Ishikawa (cell line): ENCODE data around the gene ASH1L.

ENCODE experiments used
- CEBPB ChIP-seq: IDR thresholded peaks from 2 replicates; pipeline ENCODE4 v1.6.1; 2012
- CREB1 ChIP-seq: IDR thresholded peaks from 2 replicates; pipeline ENCODE4 v1.6.1; 2012; ENCODE audit warnings: low read depth
- EGR1 ChIP-seq: IDR thresholded peaks from 2 replicates; pipeline ENCODE4 v1.6.1; 2012
- EP300 ChIP-seq: IDR thresholded peaks from 2 replicates; pipeline ENCODE4 v1.6.1; 2012; ENCODE audit warnings: borderline replicate concordance
- FOXM1 ChIP-seq: IDR thresholded peaks from 2 replicates; pipeline ENCODE4 v1.6.1; 2012; ENCODE audit warnings: low read depth, borderline replicate concordance
- NFIC ChIP-seq: IDR thresholded peaks from 2 replicates; pipeline ENCODE4 v1.6.1; 2012
- RAD21 ChIP-seq: IDR thresholded peaks from 2 replicates; pipeline ENCODE4 v1.6.1; 2012; ENCODE audit warnings: low read depth
- TAF1 ChIP-seq: IDR thresholded peaks from 2 replicates; pipeline ENCODE4 v1.6.1; 2012; ENCODE audit warnings: low read depth, mild to moderate bottlenecking
- TCF12 ChIP-seq: IDR thresholded peaks from 2 replicates; pipeline ENCODE4 v1.6.1; 2012; ENCODE audit warnings: low read depth
- TEAD4 ChIP-seq: IDR thresholded peaks from 2 replicates; pipeline ENCODE4 v1.6.1; 2012
- YY1 ChIP-seq: IDR thresholded peaks from 2 replicates; pipeline ENCODE4 v1.6.1; 2012; ENCODE audit warnings: low read depth
- ZBTB7A ChIP-seq: IDR thresholded peaks from 2 replicates; pipeline ENCODE4 v1.6.1; 2012; ENCODE audit warnings: low read depth
- TF ChIP-seq, protein P1 (sequence below): IDR thresholded peaks from 2 replicates; pipeline ENCODE4 v1.6.1; 2012
- TF ChIP-seq, protein P2 (sequence below): IDR thresholded peaks from 2 replicates; pipeline ENCODE4 v1.6.1; 2012; ENCODE audit warnings: low read depth, mild to moderate bottlenecking
- TF ChIP-seq, protein P3 (sequence below): IDR thresholded peaks from 2 replicates; pipeline ENCODE4 v1.6.1; 2012

ASH1L gene

DNA sequence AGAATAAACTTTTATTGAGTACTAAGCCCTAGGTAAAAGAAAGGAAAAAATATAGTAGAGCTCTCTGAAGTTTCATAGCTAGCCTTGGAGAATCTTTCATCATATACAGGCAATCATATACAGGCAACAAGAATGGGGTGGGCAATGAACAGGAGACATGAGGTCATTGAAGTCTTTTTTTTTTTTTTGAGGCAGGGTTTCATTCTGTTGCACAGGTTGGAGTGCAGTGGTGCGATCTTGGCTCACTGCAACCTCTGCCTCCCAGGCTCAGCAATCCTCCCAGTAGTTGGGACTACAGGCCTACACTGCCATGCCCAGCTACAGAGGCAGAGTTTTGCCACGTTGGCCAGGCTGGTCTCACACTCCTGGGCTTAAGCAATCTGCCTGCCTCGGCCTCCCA lies 219.8 kb downstream of the ASH1L start:
- TF ChIP-seq, protein P1, sequence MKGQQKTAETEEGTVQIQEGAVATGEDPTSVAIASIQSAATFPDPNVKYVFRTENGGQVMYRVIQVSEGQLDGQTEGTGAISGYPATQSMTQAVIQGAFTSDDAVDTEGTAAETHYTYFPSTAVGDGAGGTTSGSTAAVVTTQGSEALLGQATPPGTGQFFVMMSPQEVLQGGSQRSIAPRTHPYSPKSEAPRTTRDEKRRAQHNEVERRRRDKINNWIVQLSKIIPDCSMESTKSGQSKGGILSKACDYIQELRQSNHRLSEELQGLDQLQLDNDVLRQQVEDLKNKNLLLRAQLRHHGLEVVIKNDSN = no peak
- no peak for TF ChIP-seq RAD21
- TF ChIP-seq, protein P2, sequence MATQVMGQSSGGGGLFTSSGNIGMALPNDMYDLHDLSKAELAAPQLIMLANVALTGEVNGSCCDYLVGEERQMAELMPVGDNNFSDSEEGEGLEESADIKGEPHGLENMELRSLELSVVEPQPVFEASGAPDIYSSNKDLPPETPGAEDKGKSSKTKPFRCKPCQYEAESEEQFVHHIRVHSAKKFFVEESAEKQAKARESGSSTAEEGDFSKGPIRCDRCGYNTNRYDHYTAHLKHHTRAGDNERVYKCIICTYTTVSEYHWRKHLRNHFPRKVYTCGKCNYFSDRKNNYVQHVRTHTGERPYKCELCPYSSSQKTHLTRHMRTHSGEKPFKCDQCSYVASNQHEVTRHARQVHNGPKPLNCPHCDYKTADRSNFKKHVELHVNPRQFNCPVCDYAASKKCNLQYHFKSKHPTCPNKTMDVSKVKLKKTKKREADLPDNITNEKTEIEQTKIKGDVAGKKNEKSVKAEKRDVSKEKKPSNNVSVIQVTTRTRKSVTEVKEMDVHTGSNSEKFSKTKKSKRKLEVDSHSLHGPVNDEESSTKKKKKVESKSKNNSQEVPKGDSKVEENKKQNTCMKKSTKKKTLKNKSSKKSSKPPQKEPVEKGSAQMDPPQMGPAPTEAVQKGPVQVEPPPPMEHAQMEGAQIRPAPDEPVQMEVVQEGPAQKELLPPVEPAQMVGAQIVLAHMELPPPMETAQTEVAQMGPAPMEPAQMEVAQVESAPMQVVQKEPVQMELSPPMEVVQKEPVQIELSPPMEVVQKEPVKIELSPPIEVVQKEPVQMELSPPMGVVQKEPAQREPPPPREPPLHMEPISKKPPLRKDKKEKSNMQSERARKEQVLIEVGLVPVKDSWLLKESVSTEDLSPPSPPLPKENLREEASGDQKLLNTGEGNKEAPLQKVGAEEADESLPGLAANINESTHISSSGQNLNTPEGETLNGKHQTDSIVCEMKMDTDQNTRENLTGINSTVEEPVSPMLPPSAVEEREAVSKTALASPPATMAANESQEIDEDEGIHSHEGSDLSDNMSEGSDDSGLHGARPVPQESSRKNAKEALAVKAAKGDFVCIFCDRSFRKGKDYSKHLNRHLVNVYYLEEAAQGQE = no peak
- TF ChIP-seq NFIC = no peak
- no peak for TF ChIP-seq TCF12
- TF ChIP-seq, protein P3, sequence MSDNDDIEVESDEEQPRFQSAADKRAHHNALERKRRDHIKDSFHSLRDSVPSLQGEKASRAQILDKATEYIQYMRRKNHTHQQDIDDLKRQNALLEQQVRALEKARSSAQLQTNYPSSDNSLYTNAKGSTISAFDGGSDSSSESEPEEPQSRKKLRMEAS = no peak
- TF ChIP-seq EP300 = no peak
- no peak for TF ChIP-seq ZBTB7A
- no peak for TF ChIP-seq FOXM1
- TF ChIP-seq TEAD4 = no peak

DNA sequence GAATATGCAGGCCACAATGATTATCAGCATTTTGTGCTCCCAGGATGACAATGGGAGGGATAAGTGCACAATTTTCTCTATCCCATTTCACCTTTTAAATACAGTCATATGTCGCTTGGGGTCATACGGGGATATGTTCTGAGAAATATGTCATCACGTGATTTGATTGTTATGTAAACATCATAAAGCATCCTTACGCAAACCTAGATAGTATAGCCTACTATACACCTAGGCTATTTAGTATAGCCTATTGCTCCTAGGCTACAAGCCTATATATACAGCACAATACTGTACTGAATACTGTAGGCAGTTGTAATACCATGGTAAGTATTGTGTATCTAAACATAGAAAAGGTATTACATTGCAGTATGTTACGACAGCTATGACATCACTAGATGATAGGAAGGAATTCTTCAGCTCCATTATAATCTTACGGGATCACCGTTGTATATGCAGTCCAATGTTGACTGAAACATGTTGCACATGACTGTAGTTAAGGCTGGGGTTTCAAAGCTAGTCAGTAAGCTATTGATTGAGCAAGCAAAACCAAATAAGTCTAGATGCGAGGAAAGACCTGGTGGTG lies 223.0 kb downstream of the ASH1L start:
- no peak for TF ChIP-seq RAD21
- TF ChIP-seq TEAD4 = no peak
- TF ChIP-seq, protein P3 = no peak
- TF ChIP-seq, protein P1 = no peak
- TF ChIP-seq ZBTB7A = no peak
- TF ChIP-seq EP300 = no peak
- TF ChIP-seq, protein P2 = no peak
- TF ChIP-seq YY1 = no peak
- TF ChIP-seq NFIC = no peak
- no peak for TF ChIP-seq CREB1
- no peak for TF ChIP-seq FOXM1
- no peak for TF ChIP-seq TCF12
- no peak for TF ChIP-seq CEBPB
- TF ChIP-seq TAF1 = no peak
- no peak for TF ChIP-seq EGR1

DNA sequence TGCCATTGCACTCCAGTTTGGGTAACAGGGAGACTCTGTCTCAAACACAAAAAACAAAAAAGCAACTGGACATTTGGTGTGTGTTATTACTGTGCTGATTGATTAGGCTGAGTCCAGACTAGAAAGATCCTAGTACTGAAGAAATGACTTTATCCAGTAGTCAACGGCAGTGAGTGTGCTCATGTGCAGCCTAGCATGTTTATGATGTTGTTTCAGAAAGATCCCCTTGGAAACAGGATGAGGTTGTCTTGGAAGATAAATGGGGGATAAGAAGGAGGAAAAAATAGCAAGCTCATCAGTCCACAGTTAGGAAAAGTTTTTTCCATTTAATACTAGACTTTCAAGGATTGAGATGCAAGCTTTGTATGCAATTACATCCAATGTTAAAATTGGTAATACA lies 227.6 kb downstream of the ASH1L start:
- TF ChIP-seq CEBPB (no peak), RAD21 (no peak), TEAD4 (no peak)
- TF ChIP-seq, protein P2 = no peak
- TF ChIP-seq, protein P3 = no peak

DNA sequence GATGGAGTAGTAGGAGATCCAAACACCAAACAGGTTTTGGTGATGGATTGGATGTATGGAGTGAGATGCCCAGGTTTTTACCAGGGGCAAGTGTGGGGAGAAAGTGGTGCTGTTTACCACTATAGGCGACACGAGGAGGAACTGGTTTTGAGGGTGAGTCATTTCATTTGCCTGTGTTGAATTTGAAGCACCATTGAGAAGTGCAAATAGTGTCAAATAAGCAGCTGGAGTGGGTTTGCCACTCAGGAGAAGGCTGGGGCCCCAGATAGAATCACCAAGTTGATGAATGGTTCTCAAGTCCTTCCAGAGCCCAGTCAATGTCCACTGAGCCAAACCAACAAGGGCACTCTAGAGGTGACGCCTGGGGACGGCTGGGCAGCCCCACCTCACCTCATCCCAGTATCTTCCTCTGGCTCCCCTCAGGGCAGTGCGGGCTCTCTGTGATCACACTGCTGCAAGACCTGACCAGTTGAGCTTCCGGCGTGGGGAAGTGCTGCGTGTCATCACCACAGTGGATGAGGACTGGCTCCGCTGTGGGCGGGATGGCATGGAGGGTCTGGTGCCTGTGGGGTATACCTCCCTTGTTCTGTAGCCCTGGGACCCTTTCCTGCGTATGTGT lies 232.5 kb downstream of the ASH1L start:
- TF ChIP-seq ZBTB7A (no peak), CREB1 (no peak), RAD21 (no peak), FOXM1 (no peak), YY1 (no peak), EGR1 (no peak), EP300 (no peak)
- TF ChIP-seq, protein P3 = no peak
